Epidermal melanocyte (primary cell): ENCODE results near the gene ZNF335.
A peak's percentile ranks its signal among the peaks of the same experiment; 100 is the strongest.
"Not testable (repeated sequence)": the region's sequence is repeated elsewhere in the genome, so short reads cannot be mapped to it uniquely, and the experiment has no call there.

Source experiments
- DNase-seq: peaks from one replicate; pipeline ENCODE4 v3.0.0; 2011; ENCODE audit warnings: low spot score; ENCODE audit not compliant: insufficient read length

Gene ZNF335

GRCh38 chr20:46004187-46004586 lies 32.2 kb upstream of the ZNF335 start:
- DNase-seq = no peak

- no peak for DNase-seq
Measured at GRCh38 chr20:46002008-46002407, 30.0 kb upstream of the ZNF335 start.

GRCh38 chr20:46001498-46001897 lies 29.5 kb upstream of the ZNF335 start:
- no peak for DNase-seq

- no peak for DNase-seq
Measured at GRCh38 chr20:46000262-46000996, 28.4 kb upstream of the ZNF335 start.

- no peak for DNase-seq
Measured at GRCh38 chr20:45999557-46000261, 27.7 kb upstream of the ZNF335 start.

- DNase-seq = no peak
Measured at GRCh38 chr20:45998761-45999160, 26.8 kb upstream of the ZNF335 start.

GRCh38 chr20:45998337-45998736 lies 26.3 kb upstream of the ZNF335 start:
- no peak for DNase-seq

- DNase-seq = no peak
Measured at GRCh38 chr20:45997187-45997586, 25.2 kb upstream of the ZNF335 start.

- not testable (repeated sequence) for DNase-seq
Measured at GRCh38 chr20:45995495-45996097, 23.6 kb upstream of the ZNF335 start.

- no peak for DNase-seq
Measured at GRCh38 chr20:45994761-45995493, 22.9 kb upstream of the ZNF335 start.

- DNase-seq = no peak
Measured at GRCh38 chr20:45993197-45993951, 21.4 kb upstream of the ZNF335 start.

GRCh38 chr20:45991616-45992015 lies 19.6 kb upstream of the ZNF335 start:
- no peak for DNase-seq

GRCh38 chr20:45988830-45989229 lies 16.8 kb upstream of the ZNF335 start:
- DNase-seq = not testable (repeated sequence)

GRCh38 chr20:45987108-45987780 lies 15.2 kb upstream of the ZNF335 start:
- DNase-seq = peak; percentile 67

GRCh38 chr20:45985573-45985972 lies 13.6 kb upstream of the ZNF335 start:
- no peak for DNase-seq

- no peak for DNase-seq
Measured at GRCh38 chr20:45983279-45983743, 11.3 kb upstream of the ZNF335 start.

GRCh38 chr20:45981261-45981660 lies 9.3 kb upstream of the ZNF335 start:
- DNase-seq = no peak

GRCh38 chr20:45976086-45976485 lies 4.1 kb upstream of the ZNF335 start:
- no peak for DNase-seq

- no peak for DNase-seq
Measured at GRCh38 chr20:45975686-45976085, 3.7 kb upstream of the ZNF335 start.

GRCh38 chr20:45974896-45975565 lies 3.0 kb upstream of the ZNF335 start:
- no peak for DNase-seq
